Erythroblast (primary cell): ENCODE measurements around the gene NTM.

Experiments
- GATA1 ChIP-seq: IDR thresholded peaks from 2 replicates; pipeline ENCODE4 v1.6.1; 2011; ENCODE audit warnings: low read depth, mild to moderate bottlenecking, control low read depth, low read length, moderate library complexity
- POLR2A ChIP-seq: IDR thresholded peaks from 2 replicates; pipeline ENCODE4 v1.6.1; 2011; ENCODE audit warnings: mild to moderate bottlenecking, low read length

DNA sequence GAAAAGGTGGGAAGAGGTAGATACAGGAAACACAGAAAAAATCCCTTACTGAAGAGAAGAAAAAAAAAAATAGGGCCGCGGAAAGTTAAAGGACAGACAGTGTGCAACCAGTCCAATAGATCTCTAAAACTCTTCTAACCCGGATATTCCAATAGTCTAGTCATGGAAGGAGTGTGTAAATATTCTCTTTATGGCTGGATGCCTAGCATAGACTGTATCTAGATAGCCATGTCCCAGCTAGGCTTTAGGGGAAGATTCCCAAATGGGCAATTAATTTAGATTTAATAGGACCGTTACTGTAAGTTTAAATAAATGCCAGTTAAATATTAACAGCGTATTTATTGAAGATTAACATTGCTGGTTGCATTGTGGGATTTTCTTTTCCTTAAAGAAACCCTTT lies 532.7 kb downstream of the NTM start:
- no peak for TF ChIP-seq POLR2A
- no peak for TF ChIP-seq GATA1
